HUDEP-2 (cell line): ENCODE results near the gene MASP1.
"Not testable (repeated sequence)": the region's sequence is repeated elsewhere in the genome, so short reads cannot be mapped to it uniquely, and the experiment has no call there.

Source experiments
- DNase-seq, 76 experiments: peaks; one replicate each; lab custom pipeline; 2025; ENCODE audit not compliant: unreplicated experiment in 76 of 76; lab: John Stamatoyannopoulos, UW

Gene MASP1

DNA sequence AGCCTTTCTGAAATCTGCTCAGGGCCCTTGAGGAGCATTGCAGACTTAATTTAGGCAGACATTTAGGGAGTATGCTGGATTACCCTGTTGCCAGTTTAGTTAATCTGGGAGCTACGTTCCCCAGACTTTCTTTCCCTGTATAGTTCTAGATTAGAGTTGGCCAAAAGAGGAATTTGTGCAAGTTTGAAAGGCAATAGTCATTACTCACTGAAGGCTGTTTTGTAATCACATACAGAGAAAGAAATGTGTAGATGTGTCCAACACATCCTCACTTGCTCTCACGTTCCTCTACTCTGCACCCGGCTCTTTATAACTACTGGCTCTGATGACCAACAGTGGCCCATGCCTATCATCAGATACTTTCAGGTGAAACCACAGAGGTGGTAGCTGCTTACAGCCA is 24.2 kb downstream of the MASP1 start:
- DNase-seq = no peak

DNA sequence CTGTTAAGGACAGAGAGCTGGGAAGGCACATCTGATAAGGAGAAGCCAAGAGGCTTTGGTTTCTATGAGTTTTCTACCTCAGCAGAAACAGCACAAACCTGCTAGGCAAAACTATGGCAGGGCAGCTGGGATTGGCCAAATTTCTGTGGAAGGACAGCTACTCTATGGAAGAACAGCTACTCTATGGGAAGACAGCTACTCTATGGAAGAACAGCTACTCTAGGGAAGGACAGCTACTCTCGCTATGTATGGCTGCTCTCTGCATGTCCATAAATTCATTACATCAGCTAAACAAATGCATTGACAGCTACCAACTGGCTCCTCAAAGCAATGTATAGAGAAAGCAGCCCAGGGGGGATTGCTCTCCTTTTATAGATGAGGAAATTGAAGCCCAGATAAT is 24.8 kb downstream of the MASP1 start:
- no peak for DNase-seq

DNA sequence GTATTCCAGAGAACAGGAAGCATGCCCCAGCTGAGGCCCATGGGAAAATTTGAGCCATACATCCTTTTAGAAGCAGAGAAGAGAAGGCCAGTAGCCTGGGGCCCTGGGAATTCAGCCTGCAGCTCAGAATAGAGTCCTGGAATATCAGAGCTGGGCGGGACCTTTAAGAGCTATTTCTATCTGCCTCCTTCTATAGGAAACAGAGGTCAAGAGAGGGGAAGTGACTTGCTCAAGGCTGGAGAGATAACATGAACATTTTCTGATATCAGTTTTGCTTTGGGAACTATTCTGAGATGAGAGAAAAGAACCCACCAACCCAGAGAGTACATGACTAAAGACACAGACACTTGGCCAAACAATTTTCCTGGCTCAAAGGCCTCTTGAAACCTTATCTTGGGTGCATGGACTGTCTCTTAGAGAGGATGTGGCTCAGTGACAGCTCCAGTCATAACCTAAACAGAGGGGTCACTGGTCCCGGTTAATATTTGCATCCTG is 26.0 kb downstream of the MASP1 start:
- no peak for DNase-seq

DNA sequence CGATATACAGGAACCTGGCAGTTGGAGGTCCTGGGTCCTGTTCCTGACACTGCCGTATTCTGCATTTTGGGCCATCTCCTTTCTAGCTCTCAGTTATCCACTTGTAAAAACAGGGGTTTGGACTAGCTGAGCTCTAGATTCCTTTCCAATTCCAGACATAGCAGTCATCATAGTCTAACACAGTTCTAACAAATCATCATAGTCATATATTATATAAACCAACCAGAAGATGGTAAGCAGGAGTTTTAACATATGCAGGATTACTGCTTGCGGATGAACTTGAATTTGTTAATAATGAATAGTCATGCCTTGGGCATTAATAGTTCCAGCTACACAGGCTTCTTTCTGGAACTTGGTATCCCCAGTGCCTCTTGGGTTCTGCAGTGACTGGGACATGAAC is 26.6 kb downstream of the MASP1 start:
- DNase-seq = no peak

DNA sequence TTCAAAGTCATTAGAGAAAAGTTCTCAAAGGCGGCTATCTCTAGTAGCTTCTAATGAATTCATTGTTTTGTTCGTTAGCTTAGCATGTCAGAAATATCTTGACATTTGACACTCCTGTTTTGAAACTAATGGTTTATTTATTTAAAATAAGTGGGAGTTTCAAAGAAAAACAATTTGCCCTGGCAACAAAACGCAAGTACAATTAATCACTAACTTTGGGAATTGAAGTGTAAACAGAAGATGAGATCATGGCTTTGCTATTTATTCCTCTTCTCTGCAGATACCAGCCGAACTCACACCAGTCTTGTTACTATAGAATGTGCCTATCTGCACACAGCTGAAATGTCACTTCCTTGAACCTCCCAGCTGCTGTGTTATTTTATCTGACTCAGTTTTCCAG is 27.5 kb downstream of the MASP1 start:
- no peak for DNase-seq

DNA sequence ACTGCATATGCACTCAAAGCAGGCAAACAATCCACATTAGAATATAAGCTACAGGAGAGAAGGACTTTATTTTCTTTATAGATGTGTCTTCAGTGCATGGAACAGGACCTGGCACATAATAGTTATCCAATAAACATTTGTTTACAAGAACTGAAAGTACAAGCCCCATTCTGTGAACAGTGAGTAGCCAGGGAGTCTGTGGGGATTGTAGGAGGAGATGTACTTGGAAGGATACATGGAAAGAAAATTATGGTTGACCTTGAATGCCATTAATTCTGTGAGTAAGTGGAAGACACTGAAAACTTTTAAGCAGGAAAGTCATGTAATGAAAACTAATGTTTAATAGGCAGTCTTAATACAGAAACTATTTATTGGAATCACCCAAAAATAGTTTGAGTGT is 28.3 kb downstream of the MASP1 start:
- DNase-seq = no peak

DNA sequence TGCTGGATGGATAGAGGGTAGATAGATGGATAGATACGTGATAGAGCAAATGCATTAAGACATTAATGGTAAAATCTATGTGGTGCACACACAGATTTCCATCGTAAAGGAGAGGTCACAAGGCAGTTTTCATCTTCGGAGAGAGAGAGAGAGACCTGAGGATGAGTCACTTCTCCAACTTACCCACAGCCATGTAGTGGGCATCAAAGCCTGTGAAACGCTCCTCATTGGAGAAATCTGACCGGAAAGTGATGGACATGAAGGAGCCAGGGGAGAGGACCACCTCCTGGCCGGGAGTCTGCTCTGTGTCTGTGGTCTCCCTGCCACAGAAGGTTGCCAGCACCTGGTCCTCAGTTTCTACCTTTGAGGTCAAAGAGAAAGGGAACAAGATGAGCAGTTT is 29.2 kb downstream of the MASP1 start:
- DNase-seq = no peak

DNA sequence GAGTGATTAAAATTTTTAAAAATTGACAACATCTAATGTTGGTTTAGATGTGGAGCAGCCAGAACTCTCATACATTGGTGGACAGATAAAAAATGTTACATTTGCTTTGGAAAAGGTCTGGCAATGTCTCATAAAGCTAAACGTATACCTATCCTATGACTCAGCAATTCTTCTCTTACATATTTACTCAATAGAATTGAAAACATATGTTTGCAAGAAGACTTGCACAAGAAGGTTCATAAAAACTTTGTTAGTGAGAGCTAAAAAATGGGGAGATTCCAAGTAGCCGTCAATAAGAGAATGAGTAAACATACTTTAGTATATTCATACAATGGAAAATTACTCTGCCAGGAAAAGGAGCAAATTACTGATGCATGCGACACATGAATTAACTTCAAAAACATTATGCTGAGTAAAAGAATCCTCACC is 30.0 kb downstream of the MASP1 start:
- DNase-seq = no peak

DNA sequence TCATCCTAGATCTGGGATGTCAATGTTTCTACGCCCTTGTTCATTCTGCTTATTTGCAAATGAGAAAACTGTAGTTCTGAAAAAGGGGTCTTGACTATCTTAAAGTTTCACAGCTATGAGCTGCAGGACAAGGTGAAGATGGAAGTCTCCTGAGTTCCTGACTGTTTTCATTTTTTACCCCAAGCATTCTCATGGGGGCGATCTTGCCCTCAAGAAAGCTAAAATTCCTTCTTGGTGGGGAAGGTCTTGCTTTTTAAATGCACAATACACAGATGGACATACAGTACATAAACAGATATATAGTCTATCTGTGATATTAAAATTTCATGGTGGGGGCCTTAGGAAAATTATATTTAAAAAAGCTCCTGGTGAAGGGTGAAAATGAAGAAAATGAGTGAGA is 32.4 kb downstream of the MASP1 start:
- DNase-seq = no peak

DNA sequence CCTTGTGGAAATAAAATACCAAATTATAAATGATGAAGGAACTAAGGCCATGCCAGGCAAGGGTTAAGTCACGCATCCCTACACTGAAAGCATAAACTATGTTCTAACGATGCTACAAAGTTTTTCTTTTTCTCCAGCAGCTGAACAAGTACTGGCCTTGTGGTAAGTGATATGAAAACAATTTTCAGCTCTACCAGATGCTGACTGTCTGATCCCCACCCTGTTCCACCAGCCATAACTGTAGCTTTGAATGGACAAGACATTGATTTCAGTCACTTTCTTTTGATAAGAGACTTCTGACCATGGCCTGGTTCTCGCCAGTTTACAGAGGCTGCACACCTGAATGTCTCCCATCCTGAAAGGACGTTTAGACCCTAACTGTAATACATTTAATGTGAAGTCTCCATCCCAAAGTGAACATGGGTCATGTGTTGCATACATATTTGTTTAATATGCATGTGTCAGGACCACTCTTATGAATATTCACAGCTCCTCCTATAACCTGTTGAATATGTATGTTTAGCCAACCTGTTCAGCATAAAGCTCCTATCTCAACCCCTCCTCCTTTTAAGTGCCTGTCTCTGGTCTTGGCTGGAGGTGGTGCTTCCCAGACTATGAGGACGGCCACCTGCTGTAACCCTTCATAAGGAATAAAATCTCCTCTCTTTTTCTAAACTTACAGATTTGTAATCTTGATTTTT is 33.4 kb downstream of the MASP1 start:
- no peak for DNase-seq

DNA sequence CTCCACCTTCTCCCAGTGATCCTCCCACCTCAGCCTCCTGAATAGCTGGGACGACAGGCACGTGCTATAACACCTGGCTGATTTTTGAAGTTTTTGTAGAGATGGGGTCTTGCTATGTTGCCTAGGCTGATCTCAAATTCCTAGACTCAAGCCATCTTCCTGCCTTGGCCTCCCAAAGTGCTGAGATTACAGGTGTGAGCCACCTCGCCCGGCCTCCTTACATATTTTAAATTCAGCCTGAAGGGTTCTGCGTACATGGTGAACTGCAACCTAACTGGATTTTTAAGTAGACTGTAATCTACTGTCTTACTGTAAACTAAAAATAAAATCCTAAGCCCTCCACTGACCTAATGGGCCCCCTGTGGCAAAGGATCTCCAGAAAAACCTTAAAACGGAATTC is 34.1 kb downstream of the MASP1 start:
- DNase-seq = no peak

DNA sequence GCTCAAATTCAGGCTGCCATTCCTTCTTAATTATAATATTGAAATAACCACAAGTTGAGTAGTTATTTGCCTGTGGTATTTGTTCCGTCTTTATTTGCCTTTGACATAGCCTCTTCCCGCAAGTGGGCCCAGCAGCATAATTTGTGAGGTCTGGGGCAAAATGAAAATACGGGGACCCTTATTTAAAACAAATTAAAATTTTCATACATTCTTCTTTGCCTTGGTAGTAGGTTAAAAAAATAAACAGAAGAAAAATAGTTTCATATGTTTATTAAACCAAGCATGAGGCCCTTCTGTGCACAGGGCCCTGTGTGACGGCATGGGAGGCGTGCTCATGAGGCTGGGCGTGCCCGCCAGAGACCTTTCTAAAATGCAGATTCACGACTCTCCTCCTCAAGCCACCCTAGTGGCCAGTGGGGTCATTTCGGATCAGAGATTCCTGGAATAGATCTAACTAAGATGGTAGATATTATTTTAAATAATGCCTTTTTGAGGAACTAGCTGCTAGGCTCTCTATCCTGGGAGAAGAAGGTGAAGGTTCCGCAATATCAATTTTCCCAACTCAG is 35.4 kb downstream of the MASP1 start:
- no peak for DNase-seq

DNA sequence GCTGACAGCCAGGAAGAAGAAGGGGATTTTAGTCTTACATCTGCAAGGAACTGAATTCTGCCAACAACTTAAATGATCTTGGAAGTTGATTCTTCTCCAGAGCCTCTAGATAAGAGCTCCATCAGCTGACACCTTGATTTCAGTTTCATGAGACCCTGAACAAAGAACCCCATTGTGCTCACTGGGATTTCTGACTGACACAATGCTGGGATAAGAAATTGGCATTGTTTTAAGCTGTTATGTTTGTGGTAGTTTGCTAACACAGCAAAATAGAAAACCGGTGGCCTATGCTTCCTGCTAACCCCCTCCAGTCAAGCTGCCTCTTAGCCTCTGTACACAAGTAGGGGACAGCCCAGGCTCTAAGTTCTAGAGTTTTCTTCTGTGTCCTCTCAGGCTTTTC is 36.2 kb downstream of the MASP1 start:
- no peak for DNase-seq

DNA sequence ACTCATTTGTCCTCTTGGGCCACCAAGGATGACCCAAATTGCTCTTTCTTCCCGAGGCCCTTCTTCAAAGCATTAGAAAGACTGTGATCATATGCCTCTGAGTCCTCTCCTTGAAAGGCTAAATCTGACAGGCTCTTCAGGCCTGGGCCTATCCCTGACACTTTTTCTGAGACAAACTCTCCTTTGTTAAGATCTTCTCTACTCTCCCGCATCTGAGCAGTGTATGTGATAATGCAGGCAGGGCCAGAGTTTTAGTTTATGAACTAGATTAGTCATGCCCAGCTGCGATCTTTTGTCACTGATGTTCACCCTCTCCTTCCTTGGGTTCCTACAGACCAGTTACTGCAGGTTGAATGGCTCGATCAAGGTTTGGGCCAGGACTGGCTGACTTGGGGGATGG is 39.2 kb downstream of the MASP1 start:
- no peak for DNase-seq

DNA sequence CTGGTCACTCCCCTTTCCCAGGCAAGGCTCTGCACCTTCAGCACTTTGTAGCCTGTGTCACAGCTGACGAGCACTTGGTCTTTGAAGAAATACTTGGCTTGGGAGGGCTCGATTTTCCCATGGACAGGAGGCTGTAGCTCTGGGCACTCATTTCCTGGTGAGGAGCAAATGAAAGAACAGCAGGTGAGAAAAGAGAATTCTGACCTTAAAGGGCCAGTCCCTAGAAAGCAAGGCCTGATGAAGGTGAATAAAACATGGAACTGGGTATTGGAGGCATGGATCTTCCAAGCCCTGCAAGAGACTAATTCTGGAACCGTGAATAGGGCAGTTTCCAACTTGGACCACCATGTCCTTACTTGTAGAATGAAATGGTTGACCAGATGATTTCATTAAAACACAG is 39.9 kb downstream of the MASP1 start:
- no peak for DNase-seq

DNA sequence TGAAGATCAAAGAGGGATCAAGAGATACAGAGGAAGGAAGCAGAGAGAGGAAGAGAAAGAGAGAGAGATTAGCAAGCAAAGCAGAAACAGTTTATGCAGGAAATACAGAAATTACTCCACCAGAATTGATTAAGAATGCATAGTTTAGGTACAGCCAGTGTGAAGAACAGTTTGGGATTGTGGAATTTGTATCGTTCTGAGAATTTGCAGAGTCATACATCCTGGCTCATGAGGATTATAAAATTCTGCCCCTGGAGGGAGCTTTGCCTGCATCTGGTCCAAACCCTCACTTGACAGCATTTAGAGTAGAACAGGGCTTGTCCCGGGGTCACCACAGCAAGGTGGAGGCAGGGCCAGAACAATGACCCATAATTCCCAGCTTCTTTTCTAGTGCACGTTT is 44.1 kb downstream of the MASP1 start:
- no peak for DNase-seq

DNA sequence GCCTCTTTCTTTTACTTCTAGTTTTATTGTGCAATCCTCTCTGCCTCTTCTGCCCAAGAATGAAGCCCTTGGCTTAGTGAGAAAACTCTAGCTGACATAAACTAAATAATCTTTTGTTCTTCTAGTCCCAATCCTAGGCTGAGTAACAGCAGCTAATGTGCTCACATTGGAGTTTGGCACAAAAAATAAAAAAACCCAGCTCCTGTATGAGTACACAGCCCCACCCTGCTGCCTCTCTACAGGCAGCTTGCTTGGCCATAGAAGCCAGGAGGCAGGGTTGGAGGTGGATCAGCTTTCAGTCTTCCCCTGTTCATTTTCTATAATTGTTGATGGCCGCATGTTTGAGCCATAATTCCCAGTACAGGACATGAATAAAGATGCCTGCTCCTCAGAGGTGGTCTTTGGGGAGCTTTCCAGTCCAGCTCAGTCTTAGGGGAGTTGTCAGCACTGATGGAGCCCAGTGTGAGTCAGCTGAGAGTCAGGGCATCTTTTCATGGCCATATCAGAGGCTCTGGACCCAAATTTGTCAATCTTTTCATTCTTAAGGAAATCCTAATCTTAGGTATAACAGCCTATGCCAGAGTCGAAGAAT is 47.5 kb downstream of the MASP1 start:
- no peak for DNase-seq

DNA sequence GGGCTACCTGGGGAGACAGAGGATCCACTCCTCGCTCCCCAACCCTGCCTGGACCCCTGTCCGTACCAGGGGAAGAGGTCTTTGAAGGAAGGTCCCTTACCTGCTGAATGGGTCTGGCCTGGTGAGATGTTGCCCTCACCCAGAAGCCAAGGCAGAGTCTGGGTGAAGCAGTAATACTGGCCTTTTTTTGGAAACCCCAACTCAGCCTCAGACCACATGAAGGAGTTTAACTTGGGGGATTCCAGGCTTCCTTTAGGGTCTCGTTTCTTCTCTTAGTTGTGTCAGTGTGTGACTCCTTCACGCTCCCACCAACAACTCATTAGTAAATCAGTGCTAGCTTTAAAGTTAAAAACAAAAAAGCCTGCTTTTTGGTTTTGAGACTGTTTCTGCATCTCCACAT is 48.6 kb downstream of the MASP1 start:
- DNase-seq = no peak

DNA sequence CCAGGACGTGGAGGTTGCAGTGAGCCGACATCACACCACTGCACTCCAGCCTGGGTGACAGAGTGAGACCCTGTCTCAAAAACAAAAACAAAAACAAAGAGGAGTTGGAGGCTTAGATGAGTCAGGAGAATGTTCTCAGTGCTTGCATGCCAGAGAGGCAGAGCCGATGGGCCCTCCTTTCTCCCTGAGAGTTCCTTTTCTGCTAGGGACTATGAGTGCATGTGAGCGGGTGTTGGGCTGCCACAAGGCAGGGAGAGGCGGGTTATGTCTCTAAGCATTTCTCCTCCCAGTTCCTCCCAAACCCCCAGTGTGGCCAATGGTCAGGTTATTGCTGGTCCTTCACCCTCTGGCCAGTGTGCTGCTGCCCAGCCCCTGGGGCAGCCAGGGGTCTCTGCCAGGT is 49.1 kb downstream of the MASP1 start:
- no peak for DNase-seq

DNA sequence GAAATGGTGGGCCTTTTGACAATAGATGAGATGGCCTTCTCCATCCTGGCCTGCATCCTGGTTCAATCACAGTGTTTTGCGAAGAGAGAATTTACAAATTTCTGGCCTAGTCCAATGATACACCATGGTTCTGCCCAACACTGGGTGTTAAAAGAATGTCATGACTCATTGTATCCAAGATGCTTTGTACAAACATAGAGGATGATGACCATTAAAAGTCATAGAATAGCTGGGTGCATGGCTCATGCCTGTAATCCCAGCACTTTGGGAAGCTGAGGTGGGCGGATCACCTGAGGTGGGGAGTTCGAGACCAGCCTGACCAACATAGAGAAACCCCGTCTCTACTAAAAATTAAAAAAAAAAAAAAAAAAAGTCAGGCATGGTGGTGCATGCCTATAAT is 52.7 kb downstream of the MASP1 start:
- DNase-seq = not testable (repeated sequence)

DNA sequence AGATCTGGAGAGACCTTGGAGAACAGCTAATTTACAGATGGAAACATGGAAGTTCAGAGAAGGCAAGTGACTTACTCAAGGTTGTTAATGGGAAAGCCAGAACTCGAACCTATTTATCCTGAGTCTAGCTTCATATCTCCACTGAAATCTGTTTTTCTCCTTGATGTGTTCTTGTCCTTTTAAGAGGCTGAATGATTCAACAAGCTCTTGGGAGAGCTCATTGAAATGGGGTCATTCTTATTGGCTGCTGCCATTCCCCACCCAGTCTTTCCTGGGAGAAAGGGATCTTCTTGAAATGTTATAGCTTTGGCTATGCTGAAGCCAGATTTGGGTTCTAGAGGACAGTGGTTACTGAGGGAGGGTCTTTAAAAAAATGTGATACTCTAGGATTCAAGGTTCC is 53.3 kb downstream of the MASP1 start:
- no peak for DNase-seq

DNA sequence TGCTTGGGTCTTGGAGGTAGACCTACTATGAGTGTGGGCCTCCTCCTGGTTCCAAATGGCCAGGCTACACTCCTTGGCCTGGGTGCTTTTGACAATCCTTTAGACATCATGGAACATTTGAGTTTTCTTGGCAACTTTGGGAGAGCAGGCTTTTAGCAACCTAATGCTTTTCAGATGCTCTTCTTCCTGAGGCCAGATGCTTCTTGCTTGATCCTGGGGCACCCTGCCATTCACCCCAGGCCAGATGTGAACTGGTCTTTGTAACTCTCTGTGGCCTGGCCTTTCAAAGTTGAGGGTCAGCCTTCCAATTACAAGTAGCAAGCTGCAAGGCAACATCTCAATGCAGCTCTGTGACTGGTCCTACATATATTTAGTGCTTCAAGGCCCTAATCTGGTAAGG is 53.8 kb downstream of the MASP1 start:
- no peak for DNase-seq
